HepG2 (cell line): ENCODE data around the gene ERMARD. TPM values are rescaled to one million over a fixed set of nuclear protein-coding genes. Genes with fewer than 3 reads are reported as not detected.

Experiments
- AGO1 ChIP-seq: fragments of 200-400 bp; formaldehyde crosslinking; IDR thresholded peaks from 2 replicates; pipeline ENCODE4 v1.6.1; 2017; ENCODE audit warnings: mild to moderate bottlenecking, low read depth, low read length, moderate library complexity; ENCODE audit not compliant: poor library complexity, severe bottlenecking
- CEBPB ChIP-seq: IDR thresholded peaks from 2 replicates; pipeline ENCODE4 v1.6.1; 2011; ENCODE audit warnings: low read depth, low read length, improper control_type of control experiment, borderline replicate concordance
- DNMT3B ChIP-seq: conservative IDR thresholded peaks from 2 replicates; pipeline ENCODE4 v1.6.1; 2016; ENCODE audit warnings: missing biosample characterization, control low read depth
- ELF4 ChIP-seq: sonication (generic); formaldehyde crosslinking; IDR thresholded peaks from 2 replicates; pipeline ENCODE4 v1.5.0; 2020; ENCODE audit warnings: missing genetic modification reagents, mild to moderate bottlenecking, moderate library complexity, borderline replicate concordance
- HNF4A ChIP-seq: sonication (generic); formaldehyde crosslinking; IDR thresholded peaks from 2 replicates; pipeline ENCODE4 v1.4.0; 2020; ENCODE audit warnings: missing genetic modification reagents
- KLF11 ChIP-seq: IDR thresholded peaks from 2 replicates; pipeline ENCODE4 v1.6.1; 2016; ENCODE audit warnings: missing compliant biosample characterization
- MLLT10 ChIP-seq: sonication (generic); formaldehyde crosslinking; IDR thresholded peaks from 2 replicates; pipeline ENCODE4 v1.4.0; 2020; ENCODE audit warnings: missing genetic modification reagents
- NFYB ChIP-seq: sonication (generic); formaldehyde crosslinking; IDR thresholded peaks from 2 replicates; pipeline ENCODE4 v1.4.0; 2020; ENCODE audit warnings: missing genetic modification reagents
- NR2F6 ChIP-seq, 2 experiments: IDR thresholded peaks; 2 replicates each; pipeline ENCODE4 v1.6.1; 2016; ENCODE audit warnings: antibody characterized with exemption in 1 of 2, mild to moderate bottlenecking in 1 of 2
- PHF21A ChIP-seq: sonication (generic); formaldehyde crosslinking; IDR thresholded peaks from 2 replicates; pipeline ENCODE4 v1.5.0; 2020; ENCODE audit warnings: mild to moderate bottlenecking, missing genetic modification reagents
- RARA ChIP-seq: IDR thresholded peaks from 2 replicates; pipeline ENCODE4 v1.6.1; 2016; ENCODE audit warnings: missing genetic modification reagents, missing compliant biosample characterization
- THAP11 ChIP-seq: IDR thresholded peaks from 2 replicates; pipeline ENCODE4 v1.6.1; 2016; ENCODE audit warnings: missing biosample characterization, missing genetic modification reagents
- ZEB1 ChIP-seq: IDR thresholded peaks from 2 replicates; pipeline ENCODE4 v1.6.1; 2012; ENCODE audit warnings: mild to moderate bottlenecking, low read depth, inconsistent platforms; ENCODE audit not compliant: insufficient replicate concordance
- ZSCAN29 ChIP-seq: sonication (generic); formaldehyde crosslinking; conservative IDR thresholded peaks from 2 replicates; pipeline ENCODE4 v1.4.0; 2020; ENCODE audit warnings: mild to moderate bottlenecking, missing genetic modification reagents
- polyA plus RNA-seq, 8 experiments: library from polyadenylated mRNA; depleted of rRNA in 3 of 8; stranded (reverse) in 7 of 8; unstranded in 1 of 8; fragments of >200 nt; fragmentation: Illumina TruSeq in 4 of 8; extraction: Trizol in 4 of 8; gene quantifications; 2 replicates each; pipeline versions ENCODE4 v1.2.1 to v1.2.3, GENCODE V29; 2011 to 2016; ENCODE audit warnings: low read depth in 4 of 8, missing spikeins in 1 of 8, mixed read lengths in 1 of 8; ENCODE audit not compliant: insufficient read depth in 1 of 8
- total RNA-seq, 5 experiments: library from RNA; depleted of rRNA; stranded (reverse); fragments of >200 nt; fragmentation: Illumina TruSeq; extraction: Trizol; gene quantifications; 2 replicates each; pipeline ENCODE4 v1.2.3, GENCODE V29; 2016; ENCODE audit warnings: low read depth in 1 of 5
- TF ChIP-seq, protein P1 (sequence below), 2 experiments: IDR thresholded peaks; 2 replicates each; pipeline ENCODE4 v1.6.1; 2011 to 2012; ENCODE audit warnings: low read length in 2 of 2, borderline replicate concordance in 1 of 2, low read depth in 1 of 2, mild to moderate bottlenecking in 1 of 2, moderate library complexity in 1 of 2
- TF ChIP-seq, protein P2 (sequence below): sonication (generic); formaldehyde crosslinking; IDR thresholded peaks from 2 replicates; pipeline ENCODE4 v1.5.1; 2020; ENCODE audit warnings: mild to moderate bottlenecking, missing genetic modification reagents, borderline replicate concordance
- TF ChIP-seq, protein P3 (sequence below): sonication (generic); IDR thresholded peaks from 2 replicates; pipeline ENCODE4 v1.6.1; 2016; ENCODE audit warnings: low read depth, borderline replicate concordance
- TF ChIP-seq, protein P4 (sequence below): sonication (generic); formaldehyde crosslinking; IDR thresholded peaks from 2 replicates; pipeline ENCODE4 v1.4.0; 2020; ENCODE audit warnings: missing genetic modification reagents

Gene ERMARD
- total and polyA plus RNA-seq, 2 of the 13 experiments (the other 11 are each of a cell fraction or from before 2014, with no cell fraction given): 8.8 to 10.7 TPM

DNA sequence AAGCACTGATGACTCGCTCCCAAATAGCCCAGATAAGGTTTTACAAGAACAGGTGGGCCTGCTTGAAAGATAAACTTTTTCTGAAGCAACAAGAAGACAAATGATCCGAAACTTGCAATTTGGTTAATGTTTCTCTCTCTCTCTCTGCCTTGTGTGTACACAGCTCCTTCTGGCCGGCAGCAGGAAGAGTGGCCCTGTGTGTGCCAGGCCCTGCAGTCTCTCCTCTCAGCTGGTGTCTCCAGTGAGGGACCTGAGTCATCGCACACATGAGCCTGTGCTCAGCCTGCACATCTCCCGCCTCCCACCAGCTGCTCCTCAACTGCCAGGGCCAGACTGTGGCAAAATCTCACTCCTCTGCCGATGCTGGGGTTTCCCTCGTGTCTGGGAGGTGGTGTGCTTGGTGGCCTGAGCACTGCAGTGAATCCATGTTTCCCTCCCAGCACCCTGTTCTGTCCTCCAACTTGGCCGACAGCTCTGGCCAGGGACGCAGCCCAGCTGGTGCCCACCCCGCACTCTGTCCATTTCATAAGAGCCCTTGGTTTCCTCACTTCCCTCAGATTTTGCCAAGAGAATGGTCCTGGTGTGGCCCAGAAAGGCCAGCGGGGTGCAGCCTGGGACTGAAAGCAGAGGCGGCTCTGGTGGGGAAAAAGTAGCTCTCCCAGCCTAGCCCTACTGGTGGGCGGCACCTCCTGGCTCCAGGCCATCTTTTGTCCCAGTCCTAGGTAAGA lies 49.4 kb downstream of the ERMARD start (continued):
- TF ChIP-seq, protein P1, sequence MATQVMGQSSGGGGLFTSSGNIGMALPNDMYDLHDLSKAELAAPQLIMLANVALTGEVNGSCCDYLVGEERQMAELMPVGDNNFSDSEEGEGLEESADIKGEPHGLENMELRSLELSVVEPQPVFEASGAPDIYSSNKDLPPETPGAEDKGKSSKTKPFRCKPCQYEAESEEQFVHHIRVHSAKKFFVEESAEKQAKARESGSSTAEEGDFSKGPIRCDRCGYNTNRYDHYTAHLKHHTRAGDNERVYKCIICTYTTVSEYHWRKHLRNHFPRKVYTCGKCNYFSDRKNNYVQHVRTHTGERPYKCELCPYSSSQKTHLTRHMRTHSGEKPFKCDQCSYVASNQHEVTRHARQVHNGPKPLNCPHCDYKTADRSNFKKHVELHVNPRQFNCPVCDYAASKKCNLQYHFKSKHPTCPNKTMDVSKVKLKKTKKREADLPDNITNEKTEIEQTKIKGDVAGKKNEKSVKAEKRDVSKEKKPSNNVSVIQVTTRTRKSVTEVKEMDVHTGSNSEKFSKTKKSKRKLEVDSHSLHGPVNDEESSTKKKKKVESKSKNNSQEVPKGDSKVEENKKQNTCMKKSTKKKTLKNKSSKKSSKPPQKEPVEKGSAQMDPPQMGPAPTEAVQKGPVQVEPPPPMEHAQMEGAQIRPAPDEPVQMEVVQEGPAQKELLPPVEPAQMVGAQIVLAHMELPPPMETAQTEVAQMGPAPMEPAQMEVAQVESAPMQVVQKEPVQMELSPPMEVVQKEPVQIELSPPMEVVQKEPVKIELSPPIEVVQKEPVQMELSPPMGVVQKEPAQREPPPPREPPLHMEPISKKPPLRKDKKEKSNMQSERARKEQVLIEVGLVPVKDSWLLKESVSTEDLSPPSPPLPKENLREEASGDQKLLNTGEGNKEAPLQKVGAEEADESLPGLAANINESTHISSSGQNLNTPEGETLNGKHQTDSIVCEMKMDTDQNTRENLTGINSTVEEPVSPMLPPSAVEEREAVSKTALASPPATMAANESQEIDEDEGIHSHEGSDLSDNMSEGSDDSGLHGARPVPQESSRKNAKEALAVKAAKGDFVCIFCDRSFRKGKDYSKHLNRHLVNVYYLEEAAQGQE (IDR thresholded peaks at IDR 0.05; ENCODE audit: borderline replicate concordance in 1 of 2, low read depth in 1 of 2, low read length in 2 of 2): no peak
- no peak for TF ChIP-seq MLLT10 (CRISPR knock-in tag)
- TF ChIP-seq, protein P2, sequence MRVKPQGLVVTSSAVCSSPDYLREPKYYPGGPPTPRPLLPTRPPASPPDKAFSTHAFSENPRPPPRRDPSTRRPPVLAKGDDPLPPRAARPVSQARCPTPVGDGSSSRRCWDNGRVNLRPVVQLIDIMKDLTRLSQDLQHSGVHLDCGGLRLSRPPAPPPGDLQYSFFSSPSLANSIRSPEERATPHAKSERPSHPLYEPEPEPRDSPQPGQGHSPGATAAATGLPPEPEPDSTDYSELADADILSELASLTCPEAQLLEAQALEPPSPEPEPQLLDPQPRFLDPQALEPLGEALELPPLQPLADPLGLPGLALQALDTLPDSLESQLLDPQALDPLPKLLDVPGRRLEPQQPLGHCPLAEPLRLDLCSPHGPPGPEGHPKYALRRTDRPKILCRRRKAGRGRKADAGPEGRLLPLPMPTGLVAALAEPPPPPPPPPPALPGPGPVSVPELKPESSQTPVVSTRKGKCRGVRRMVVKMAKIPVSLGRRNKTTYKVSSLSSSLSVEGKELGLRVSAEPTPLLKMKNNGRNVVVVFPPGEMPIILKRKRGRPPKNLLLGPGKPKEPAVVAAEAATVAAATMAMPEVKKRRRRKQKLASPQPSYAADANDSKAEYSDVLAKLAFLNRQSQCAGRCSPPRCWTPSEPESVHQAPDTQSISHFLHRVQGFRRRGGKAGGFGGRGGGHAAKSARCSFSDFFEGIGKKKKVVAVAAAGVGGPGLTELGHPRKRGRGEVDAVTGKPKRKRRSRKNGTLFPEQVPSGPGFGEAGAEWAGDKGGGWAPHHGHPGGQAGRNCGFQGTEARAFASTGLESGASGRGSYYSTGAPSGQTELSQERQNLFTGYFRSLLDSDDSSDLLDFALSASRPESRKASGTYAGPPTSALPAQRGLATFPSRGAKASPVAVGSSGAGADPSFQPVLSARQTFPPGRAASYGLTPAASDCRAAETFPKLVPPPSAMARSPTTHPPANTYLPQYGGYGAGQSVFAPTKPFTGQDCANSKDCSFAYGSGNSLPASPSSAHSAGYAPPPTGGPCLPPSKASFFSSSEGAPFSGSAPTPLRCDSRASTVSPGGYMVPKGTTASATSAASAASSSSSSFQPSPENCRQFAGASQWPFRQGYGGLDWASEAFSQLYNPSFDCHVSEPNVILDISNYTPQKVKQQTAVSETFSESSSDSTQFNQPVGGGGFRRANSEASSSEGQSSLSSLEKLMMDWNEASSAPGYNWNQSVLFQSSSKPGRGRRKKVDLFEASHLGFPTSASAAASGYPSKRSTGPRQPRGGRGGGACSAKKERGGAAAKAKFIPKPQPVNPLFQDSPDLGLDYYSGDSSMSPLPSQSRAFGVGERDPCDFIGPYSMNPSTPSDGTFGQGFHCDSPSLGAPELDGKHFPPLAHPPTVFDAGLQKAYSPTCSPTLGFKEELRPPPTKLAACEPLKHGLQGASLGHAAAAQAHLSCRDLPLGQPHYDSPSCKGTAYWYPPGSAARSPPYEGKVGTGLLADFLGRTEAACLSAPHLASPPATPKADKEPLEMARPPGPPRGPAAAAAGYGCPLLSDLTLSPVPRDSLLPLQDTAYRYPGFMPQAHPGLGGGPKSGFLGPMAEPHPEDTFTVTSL (CRISPR knock-in tag): no peak; the same call in 1 of the 2 replicates
- no peak for TF ChIP-seq ELF4
- TF ChIP-seq ZEB1: peak; percentile 76
- TF ChIP-seq DNMT3B (CRISPR knock-in tag): no peak; the same call in 1 of the 2 replicates
- TF ChIP-seq, protein P3, sequence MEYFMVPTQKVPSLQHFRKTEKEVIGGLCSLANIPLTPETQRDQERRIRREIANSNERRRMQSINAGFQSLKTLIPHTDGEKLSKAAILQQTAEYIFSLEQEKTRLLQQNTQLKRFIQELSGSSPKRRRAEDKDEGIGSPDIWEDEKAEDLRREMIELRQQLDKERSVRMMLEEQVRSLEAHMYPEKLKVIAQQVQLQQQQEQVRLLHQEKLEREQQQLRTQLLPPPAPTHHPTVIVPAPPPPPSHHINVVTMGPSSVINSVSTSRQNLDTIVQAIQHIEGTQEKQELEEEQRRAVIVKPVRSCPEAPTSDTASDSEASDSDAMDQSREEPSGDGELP: peak; percentile 99
- TF ChIP-seq CEBPB: no peak
- peak; percentile 93; the same call in 1 of the 2 replicates for TF ChIP-seq ZSCAN29 (CRISPR knock-in tag)
- TF ChIP-seq AGO1: peak; percentile 37
- TF ChIP-seq NFYB (CRISPR knock-in tag): no peak
- TF ChIP-seq THAP11 (CRISPR knock-in tag): peak; percentile 45; the same call in 1 of the 2 replicates
- TF ChIP-seq HNF4A (CRISPR knock-in tag): no peak; the same call in 1 of the 2 replicates
- TF ChIP-seq KLF11: peak; percentile 22; the same call in 1 of the 2 replicates
- peak; percentile 93 for TF ChIP-seq PHF21A
- TF ChIP-seq, protein P4, sequence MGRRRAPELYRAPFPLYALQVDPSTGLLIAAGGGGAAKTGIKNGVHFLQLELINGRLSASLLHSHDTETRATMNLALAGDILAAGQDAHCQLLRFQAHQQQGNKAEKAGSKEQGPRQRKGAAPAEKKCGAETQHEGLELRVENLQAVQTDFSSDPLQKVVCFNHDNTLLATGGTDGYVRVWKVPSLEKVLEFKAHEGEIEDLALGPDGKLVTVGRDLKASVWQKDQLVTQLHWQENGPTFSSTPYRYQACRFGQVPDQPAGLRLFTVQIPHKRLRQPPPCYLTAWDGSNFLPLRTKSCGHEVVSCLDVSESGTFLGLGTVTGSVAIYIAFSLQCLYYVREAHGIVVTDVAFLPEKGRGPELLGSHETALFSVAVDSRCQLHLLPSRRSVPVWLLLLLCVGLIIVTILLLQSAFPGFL: no peak
- peak; percentile 70 for TF ChIP-seq NR2F6 (IDR thresholded peaks at IDR 0.05)
- peak; percentile 64 for TF ChIP-seq NR2F6 (CRISPR knock-in tag; IDR thresholded peaks at IDR 0.05)
- no peak; the same call in 1 of the 2 replicates for TF ChIP-seq RARA (CRISPR knock-in tag)
